T-helper 17 cell (primary cell): ENCODE measurements around the gene LRPAP1. TPM values are rescaled to one million over a fixed set of nuclear protein-coding genes. Genes with fewer than 3 reads are reported as not detected.
"Not testable (repeated sequence)": the region's sequence is repeated elsewhere in the genome, so short reads cannot be mapped to it uniquely, and the experiment has no call there.

Experiments used
- ATAC-seq: fragments of 150-1000 bp; cut with Tn5 transposase; 2 replicates; pipeline ENCODE4 v1.10.0; 2021; ENCODE audit warnings: mild to moderate bottlenecking, moderate library complexity
- DNase-seq, 3 donors: peaks; one replicate each; pipeline versions ENCODE4 v3.0.0 to v3.0.0-alpha.2; 2020 to 2021
- H3K9me3 ChIP-seq: one replicate; pipeline ENCODE4 v1.7.0; 2013; ENCODE audit warnings: low read length, mild to moderate bottlenecking; ENCODE audit not compliant: control insufficient read depth, poor library complexity, severe bottlenecking
- H3K27ac Mint-ChIP-seq: one replicate; pipeline ENCODE4 v1.8.0; 2022; ENCODE audit warnings: mild to moderate bottlenecking, moderate library complexity, mixed read lengths
- H3K27me3 Mint-ChIP-seq: one replicate; pipeline ENCODE4 v1.8.0; 2022; ENCODE audit warnings: mixed read lengths
- H3K36me3 Mint-ChIP-seq: one replicate; pipeline ENCODE4 v1.8.0; 2022; ENCODE audit warnings: low read depth, mixed read lengths
- H3K4me1 Mint-ChIP-seq: one replicate; pipeline ENCODE4 v1.8.0; 2022; ENCODE audit warnings: mild to moderate bottlenecking, mixed read lengths
- H3K4me3 Mint-ChIP-seq: one replicate; pipeline ENCODE4 v1.8.0; 2022; ENCODE audit warnings: mild to moderate bottlenecking, moderate library complexity, mixed read lengths
- total RNA-seq, 4 donors: library from RNA in 2 of 4; stranded (reverse) in 2 of 4; gene quantifications; one replicate each; pipeline ENCODE4 v1.2.3 and lab custom pipeline; 2022 to 2026

The LRPAP1 gene
- total RNA-seq, 2 donors from 2014 or later: 77.4 to 82.8 TPM

GRCh38 chr4:3535812-3536211, 3.6 kb upstream of the LRPAP1 start:
- not testable (repeated sequence) for H3K4me3 Mint-ChIP-seq, ATAC-seq, H3K27ac Mint-ChIP-seq, H3K27me3 Mint-ChIP-seq, H3K36me3 Mint-ChIP-seq, DNase-seq, H3K9me3 ChIP-seq
- peaks cover 18% of the 10 kb centered on the region for H3K4me1 Mint-ChIP-seq

GRCh38 chr4:3533423-3533820, 1.2 kb upstream of the LRPAP1 start:
- H3K9me3 ChIP-seq: no peaks in the 10 kb centered on the region
- Mint-ChIP-seq H3K4me3 (peak overlapping the region; percentile 69), H3K4me1 (peaks cover 31% of the 10 kb centered on the region), H3K36me3 (peaks cover 4% of the 10 kb centered on the region), H3K27ac (peak overlapping the region; percentile 68), H3K27me3 (no peaks in the 10 kb centered on the region)
- DNase-seq (no peak), ATAC-seq (no peak)

GRCh38 chr4:3532751-3533422, 665 bp upstream of the LRPAP1 start:
- no peaks in the 10 kb centered on the region for H3K27me3 Mint-ChIP-seq
- H3K4me1 Mint-ChIP-seq: peaks cover 31% of the 10 kb centered on the region
- H3K4me3 Mint-ChIP-seq: peak overlapping the region; percentile 99
- H3K27ac Mint-ChIP-seq: peak overlapping the region; percentile 96
- H3K36me3 Mint-ChIP-seq: peaks cover 4% of the 10 kb centered on the region
- H3K9me3 ChIP-seq: no peaks in the 10 kb centered on the region
- ATAC-seq (no peak), DNase-seq (no peak)

GRCh38 chr4:3531318-3531878, 824 bp downstream of the LRPAP1 start:
- no peaks in the 10 kb centered on the region for H3K27me3 Mint-ChIP-seq
- no peak for ATAC-seq

GRCh38 chr4:3530663-3531254, 1.5 kb downstream of the LRPAP1 start:
- H3K27ac Mint-ChIP-seq: peak overlapping the region; percentile 96
- ATAC-seq: no peak
- H3K9me3 ChIP-seq: no peaks in the 10 kb centered on the region
- H3K36me3 Mint-ChIP-seq: peaks cover 4% of the 10 kb centered on the region
- peaks cover 33% of the 10 kb centered on the region for H3K4me1 Mint-ChIP-seq
- DNase-seq: no peak
- H3K27me3 Mint-ChIP-seq: no peaks in the 10 kb centered on the region
- peak overlapping the region; percentile 99 for H3K4me3 Mint-ChIP-seq

More at GRCh38 chr4:3531318-3531878, 824 bp downstream of the LRPAP1 start:
- DNase-seq: no peak
- Mint-ChIP-seq H3K4me3 (peak overlapping the region; percentile 99), H3K4me1 (peaks cover 33% of the 10 kb centered on the region), H3K36me3 (peaks cover 4% of the 10 kb centered on the region), H3K27ac (peak overlapping the region; percentile 96)
- no peaks in the 10 kb centered on the region for H3K9me3 ChIP-seq

- H3K9me3 ChIP-seq: no peaks in the 10 kb centered on the region
- Mint-ChIP-seq H3K4me3 (peak overlapping the region; percentile 99), H3K27me3 (no peaks in the 10 kb centered on the region), H3K27ac (peak overlapping the region; percentile 66), H3K4me1 (peaks cover 33% of the 10 kb centered on the region), H3K36me3 (peaks cover 2% of the 10 kb centered on the region)
- DNase-seq (no peak), ATAC-seq (no peak)
Measured at GRCh38 chr4:3530051-3530450, 2.2 kb downstream of the LRPAP1 start.

GRCh38 chr4:3529363-3529762, 2.9 kb downstream of the LRPAP1 start:
- H3K9me3 ChIP-seq: no peaks in the 10 kb centered on the region
- DNase-seq (no peak), ATAC-seq (no peak)
- Mint-ChIP-seq H3K27me3 (no peaks in the 10 kb centered on the region), H3K27ac (peak overlapping the region; percentile 8), H3K4me1 (peaks cover 33% of the 10 kb centered on the region), H3K36me3 (peaks cover 2% of the 10 kb centered on the region), H3K4me3 (no peak overlapping the region)

GRCh38 chr4:3527914-3528876, 4.0 kb downstream of the LRPAP1 start:
- no peaks in the 10 kb centered on the region for H3K27me3 Mint-ChIP-seq
- H3K27ac Mint-ChIP-seq: no peak overlapping the region
- ATAC-seq (no peak), DNase-seq (no peak)
- H3K4me1 Mint-ChIP-seq: peaks cover 31% of the 10 kb centered on the region
- no peak overlapping the region for H3K4me3 Mint-ChIP-seq
- no peaks in the 10 kb centered on the region for H3K9me3 ChIP-seq
- peaks cover 2% of the 10 kb centered on the region for H3K36me3 Mint-ChIP-seq

GRCh38 chr4:3527101-3527913, 4.9 kb downstream of the LRPAP1 start:
- no peak overlapping the region for H3K4me3 Mint-ChIP-seq
- peak overlapping the region; percentile 60 for H3K27ac Mint-ChIP-seq
- ATAC-seq (no peak), DNase-seq (no peak)
- H3K27me3 Mint-ChIP-seq: no peaks in the 10 kb centered on the region
- H3K36me3 Mint-ChIP-seq: peaks cover 2% of the 10 kb centered on the region
- H3K9me3 ChIP-seq: no peaks in the 10 kb centered on the region
- peaks cover 26% of the 10 kb centered on the region for H3K4me1 Mint-ChIP-seq

- H3K4me1 Mint-ChIP-seq: peaks cover 20% of the 10 kb centered on the region
- no peaks in the 10 kb centered on the region for H3K36me3 Mint-ChIP-seq
- DNase-seq (no peak), ATAC-seq (no peak)
- H3K27me3 Mint-ChIP-seq: no peaks in the 10 kb centered on the region
- peak overlapping the region; percentile 60 for H3K27ac Mint-ChIP-seq
- H3K4me3 Mint-ChIP-seq: no peak overlapping the region
- no peaks in the 10 kb centered on the region for H3K9me3 ChIP-seq
Measured at GRCh38 chr4:3526456-3526855, 5.8 kb downstream of the LRPAP1 start.

- H3K4me3 Mint-ChIP-seq: no peak overlapping the region
- no peaks in the 10 kb centered on the region for H3K9me3 ChIP-seq
- H3K36me3 Mint-ChIP-seq: no peaks in the 10 kb centered on the region
- peaks cover 15% of the 10 kb centered on the region for H3K4me1 Mint-ChIP-seq
- no peaks in the 10 kb centered on the region for H3K27me3 Mint-ChIP-seq
- ATAC-seq (no peak), DNase-seq (no peak)
- H3K27ac Mint-ChIP-seq: no peak overlapping the region
Measured at GRCh38 chr4:3525532-3526430, 6.4 kb downstream of the LRPAP1 start.

- ATAC-seq (no peak), DNase-seq (no peak)
- H3K27ac Mint-ChIP-seq: no peak overlapping the region
- H3K4me3 Mint-ChIP-seq: no peak overlapping the region
- H3K4me1 Mint-ChIP-seq: peaks cover 6% of the 10 kb centered on the region
- no peaks in the 10 kb centered on the region for H3K36me3 Mint-ChIP-seq
- no peaks in the 10 kb centered on the region for H3K9me3 ChIP-seq
- H3K27me3 Mint-ChIP-seq: no peaks in the 10 kb centered on the region
Measured at GRCh38 chr4:3524920-3525319, 7.3 kb downstream of the LRPAP1 start.
